WERI-Rb-1 (cell line): ENCODE results near the gene TENM4.
A peak's percentile ranks its signal among the peaks of the same experiment; 100 is the strongest.

Experiments used
- DNase-seq: peaks from one replicate; pipeline ENCODE4 v3.0.0-alpha.2; 2020
- H3K27ac ChIP-seq: fragments of 250-450 bp; sonication (Bioruptor Pico); 2 replicates; pipeline ENCODE4 v1.5.1; 2020; ENCODE audit warnings: mild to moderate bottlenecking, moderate library complexity
- H3K27me3 ChIP-seq: fragments of 250-450 bp; sonication (Bioruptor Pico); 2 replicates; pipeline ENCODE4 v1.5.1; 2021; ENCODE audit warnings: mild to moderate bottlenecking, low read depth, moderate library complexity; ENCODE audit not compliant: insufficient read depth, severe bottlenecking
- H3K36me3 ChIP-seq: fragments of 250-450 bp; sonication (Bioruptor Pico); 2 replicates; pipeline ENCODE4 v1.5.1; 2020; ENCODE audit warnings: mild to moderate bottlenecking, moderate library complexity
- H3K4me3 ChIP-seq: 2 replicates; pipeline ENCODE4 v1.5.1; 2011; ENCODE audit warnings: low read depth, mild to moderate bottlenecking, control low read depth, low read length
- H3K9me3 ChIP-seq: fragments of 250-450 bp; sonication (Bioruptor Pico); 2 replicates; pipeline ENCODE4 v1.5.1; 2021; ENCODE audit warnings: mild to moderate bottlenecking, moderate library complexity; ENCODE audit not compliant: severe bottlenecking
- TF ChIP-seq, protein P1 (sequence below): IDR thresholded peaks from 2 replicates; pipeline ENCODE4 v1.5.1; 2011; ENCODE audit warnings: low read depth, mild to moderate bottlenecking, control low read depth, inconsistent platforms, low read length

Gene TENM4

DNA sequence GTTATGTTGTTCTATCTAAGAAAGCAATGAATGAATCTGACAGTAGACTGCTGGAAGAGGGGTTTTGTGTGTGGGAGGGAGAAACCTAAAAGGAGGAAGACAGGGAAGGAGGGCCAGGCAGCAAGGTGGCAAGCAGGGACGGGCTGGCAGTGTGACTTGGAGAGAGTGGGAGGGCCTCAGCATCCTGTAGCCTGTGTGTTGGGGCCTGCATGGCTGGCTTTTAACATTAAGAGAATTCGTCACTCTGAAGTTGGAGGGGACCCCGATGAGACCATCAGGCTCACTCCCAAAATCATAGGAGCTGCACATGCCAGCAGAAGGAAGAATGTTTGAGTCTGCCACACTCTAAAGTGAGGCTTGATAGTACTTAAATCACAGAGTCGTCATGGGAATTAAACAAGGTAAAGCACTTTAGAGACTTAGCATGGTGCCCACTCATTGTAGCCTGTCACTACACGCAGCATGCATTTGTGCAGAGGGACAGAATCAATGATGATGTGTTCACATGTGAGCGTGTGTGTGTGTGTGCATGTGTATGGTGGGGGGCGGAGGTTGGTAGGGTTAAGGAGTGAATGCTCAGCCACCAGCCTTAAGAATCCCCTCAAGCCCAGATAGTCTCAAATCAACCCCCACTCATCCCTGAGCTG lies 199.5 kb downstream of the TENM4 start:
- Histone ChIP-seq H3K9me3 (no peaks in the 10 kb centered on the region), H3K27me3 (no peaks in the 10 kb centered on the region), H3K4me3 (no peak overlapping the region), H3K27ac (no peak overlapping the region), H3K36me3 (no peaks in the 10 kb centered on the region)
- DNase-seq, result no peak
- TF ChIP-seq, protein P1, sequence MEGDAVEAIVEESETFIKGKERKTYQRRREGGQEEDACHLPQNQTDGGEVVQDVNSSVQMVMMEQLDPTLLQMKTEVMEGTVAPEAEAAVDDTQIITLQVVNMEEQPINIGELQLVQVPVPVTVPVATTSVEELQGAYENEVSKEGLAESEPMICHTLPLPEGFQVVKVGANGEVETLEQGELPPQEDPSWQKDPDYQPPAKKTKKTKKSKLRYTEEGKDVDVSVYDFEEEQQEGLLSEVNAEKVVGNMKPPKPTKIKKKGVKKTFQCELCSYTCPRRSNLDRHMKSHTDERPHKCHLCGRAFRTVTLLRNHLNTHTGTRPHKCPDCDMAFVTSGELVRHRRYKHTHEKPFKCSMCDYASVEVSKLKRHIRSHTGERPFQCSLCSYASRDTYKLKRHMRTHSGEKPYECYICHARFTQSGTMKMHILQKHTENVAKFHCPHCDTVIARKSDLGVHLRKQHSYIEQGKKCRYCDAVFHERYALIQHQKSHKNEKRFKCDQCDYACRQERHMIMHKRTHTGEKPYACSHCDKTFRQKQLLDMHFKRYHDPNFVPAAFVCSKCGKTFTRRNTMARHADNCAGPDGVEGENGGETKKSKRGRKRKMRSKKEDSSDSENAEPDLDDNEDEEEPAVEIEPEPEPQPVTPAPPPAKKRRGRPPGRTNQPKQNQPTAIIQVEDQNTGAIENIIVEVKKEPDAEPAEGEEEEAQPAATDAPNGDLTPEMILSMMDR, result no peak

DNA sequence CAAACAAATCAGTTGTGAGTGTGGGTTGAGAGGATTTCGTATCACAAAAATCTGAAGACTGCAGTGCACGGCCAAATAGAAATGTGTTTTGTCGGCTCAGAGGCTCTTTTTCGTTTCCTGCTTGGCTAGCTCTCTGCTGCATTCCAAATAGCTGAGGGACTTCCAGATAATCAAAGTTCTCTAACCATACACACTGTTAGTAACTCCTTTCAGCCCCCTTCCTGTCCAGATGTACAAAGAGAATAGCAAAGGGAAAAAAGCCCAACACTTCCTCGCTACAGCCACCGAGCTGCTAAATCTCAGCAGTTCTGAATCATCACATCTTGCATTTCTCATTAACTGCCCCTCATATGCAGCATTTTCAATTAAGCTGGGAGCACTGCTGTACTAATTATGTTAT lies 203.1 kb downstream of the TENM4 start:
- no peak for DNase-seq
- Histone ChIP-seq H3K36me3 (no peaks in the 10 kb centered on the region), H3K27ac (no peak overlapping the region), H3K4me3 (no peak overlapping the region), H3K9me3 (no peaks in the 10 kb centered on the region), H3K27me3 (no peaks in the 10 kb centered on the region)
- TF ChIP-seq, protein P1, result no peak

DNA sequence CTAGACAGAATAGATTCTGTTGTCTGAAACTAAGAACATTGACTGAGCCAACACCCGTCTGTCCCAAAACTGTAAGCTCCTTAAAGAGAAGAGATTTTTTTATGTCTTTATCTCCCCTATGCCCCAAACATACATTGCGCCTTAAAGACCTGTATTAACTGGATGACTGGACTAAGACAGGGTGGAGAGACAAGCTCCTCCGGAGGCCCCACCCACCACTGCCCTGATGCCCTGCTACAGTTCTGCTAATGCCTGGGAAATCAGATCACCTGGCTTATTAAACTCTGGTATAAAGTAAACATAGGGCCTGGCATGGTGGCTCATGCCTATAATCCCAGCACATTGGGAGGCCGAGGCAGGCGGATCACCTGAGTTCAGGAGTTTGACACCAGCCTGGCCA lies 203.7 kb downstream of the TENM4 start:
- Histone ChIP-seq H3K27me3 (no peaks in the 10 kb centered on the region), H3K36me3 (no peaks in the 10 kb centered on the region), H3K9me3 (no peaks in the 10 kb centered on the region), H3K4me3 (no peak overlapping the region), H3K27ac (no peak overlapping the region)
- TF ChIP-seq, protein P1, result no peak
- DNase-seq, result peak; percentile 70

DNA sequence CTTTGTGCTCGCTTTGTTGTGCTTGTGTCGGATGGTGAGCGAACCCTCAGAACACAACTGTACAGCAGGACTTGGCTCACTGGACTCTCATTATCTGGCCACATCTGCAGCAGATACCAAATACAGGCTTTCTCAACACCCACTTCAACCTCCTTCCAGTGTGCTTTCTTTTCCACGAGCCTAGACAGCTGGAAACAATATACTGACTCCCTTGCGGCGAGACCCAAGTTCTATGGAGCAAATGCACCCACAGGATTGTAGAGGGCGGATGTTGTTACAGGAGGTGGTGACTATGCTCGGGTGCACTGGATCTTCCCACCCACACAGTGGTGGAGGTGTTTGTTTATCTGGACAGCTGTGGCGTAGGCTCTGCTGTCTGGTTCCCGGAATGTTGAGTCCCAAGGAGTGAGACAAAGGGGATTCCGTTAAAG lies 204.3 kb downstream of the TENM4 start:
- Histone ChIP-seq H3K27me3 (no peaks in the 10 kb centered on the region), H3K36me3 (no peaks in the 10 kb centered on the region), H3K4me3 (no peak overlapping the region), H3K9me3 (no peaks in the 10 kb centered on the region), H3K27ac (no peak overlapping the region)
- no peak for DNase-seq
- TF ChIP-seq, protein P1, result no peak

DNA sequence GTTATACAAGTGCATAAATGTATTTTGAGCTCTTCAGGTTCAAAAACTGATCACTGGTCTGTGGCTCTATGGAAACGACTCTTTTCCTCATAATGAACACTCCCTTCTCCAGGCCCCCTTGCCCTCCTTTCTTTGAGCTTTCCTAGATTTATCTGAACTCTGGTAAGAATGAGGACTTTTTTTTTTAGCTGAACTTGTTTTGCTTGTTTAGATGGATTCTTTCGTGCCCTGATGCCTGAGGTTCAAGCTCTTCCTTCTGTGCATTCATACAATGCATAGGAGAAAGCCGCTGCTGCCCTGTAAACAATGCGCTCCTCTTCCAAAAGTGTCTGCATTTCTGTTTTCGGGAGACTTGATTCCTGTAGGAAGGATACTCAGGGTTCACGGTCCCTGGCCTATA lies 205.1 kb downstream of the TENM4 start:
- TF ChIP-seq, protein P1, result no peak
- no peaks in the 10 kb centered on the region for H3K9me3 ChIP-seq
- no peaks in the 10 kb centered on the region for H3K27me3 ChIP-seq
- H3K36me3 ChIP-seq, result no peaks in the 10 kb centered on the region
- H3K27ac ChIP-seq, result no peak overlapping the region
- DNase-seq, result no peak
- H3K4me3 ChIP-seq, result no peak overlapping the region

DNA sequence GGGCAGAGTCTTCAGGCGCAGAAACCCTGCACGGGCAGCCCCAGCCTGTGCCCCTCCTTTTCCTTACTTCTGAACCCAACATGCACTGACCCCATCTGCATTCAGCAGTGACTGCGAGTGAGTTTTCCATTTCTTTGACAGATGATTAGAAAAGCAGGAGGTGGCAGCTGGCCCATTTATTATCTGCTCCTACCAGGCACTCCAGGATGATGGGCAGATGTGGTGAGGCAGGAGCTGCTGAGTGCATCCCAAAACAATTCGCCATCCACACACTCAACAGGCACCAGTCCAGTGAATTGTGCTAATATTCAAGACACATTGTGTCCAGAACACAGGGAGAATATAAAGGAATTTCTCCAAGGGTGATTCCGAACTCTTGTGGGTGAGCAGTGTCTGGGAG lies 208.5 kb downstream of the TENM4 start:
- TF ChIP-seq, protein P1, result no peak
- no peaks in the 10 kb centered on the region for H3K9me3 ChIP-seq
- no peak overlapping the region for H3K27ac ChIP-seq
- H3K27me3 ChIP-seq, result no peaks in the 10 kb centered on the region
- no peak for DNase-seq
- no peak overlapping the region for H3K4me3 ChIP-seq
- no peaks in the 10 kb centered on the region for H3K36me3 ChIP-seq
